ENCODE measurements around the gene ASIC3. TPM values are rescaled to one million over a fixed set of nuclear protein-coding genes. Genes with fewer than 3 reads are reported as not detected.

The ASIC3 gene
- total RNA-seq, 3 donors from 2014 or later, result 1.2 to 6.5 (median 3.4) TPM

DNA sequence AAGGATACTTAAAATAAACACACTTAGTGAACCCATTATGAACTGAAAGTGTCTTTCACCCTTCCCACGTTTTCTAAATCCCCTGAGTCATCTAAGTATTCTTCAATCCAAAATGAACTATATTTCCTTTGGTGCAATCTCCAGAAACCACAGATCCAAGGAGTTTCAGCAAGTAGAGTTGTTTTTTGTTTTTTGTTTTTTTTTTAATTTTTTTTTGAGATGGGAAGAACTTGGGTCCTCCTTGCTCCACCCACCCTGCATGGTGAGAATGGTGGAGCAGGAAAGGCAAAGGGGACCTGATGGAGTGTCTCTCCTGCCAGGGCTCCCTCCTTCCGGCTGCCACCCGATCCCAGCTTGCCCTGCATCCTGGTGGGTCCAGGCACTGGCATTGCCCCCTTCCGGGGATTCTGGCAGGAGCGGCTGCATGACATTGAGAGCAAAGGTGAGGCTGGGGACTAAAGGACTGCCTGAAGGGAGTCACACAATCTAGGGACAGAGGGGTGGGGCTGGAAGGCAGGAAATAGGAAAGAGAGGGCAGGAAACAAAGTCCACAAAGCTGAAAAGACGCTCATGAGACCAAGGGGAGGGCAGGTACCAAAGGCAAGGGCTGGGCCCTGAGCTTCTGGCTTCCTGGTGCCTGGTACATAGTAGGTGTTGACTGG lies 36.2 kb upstream of the ASIC3 start:
- TF ChIP-seq, protein P1, sequence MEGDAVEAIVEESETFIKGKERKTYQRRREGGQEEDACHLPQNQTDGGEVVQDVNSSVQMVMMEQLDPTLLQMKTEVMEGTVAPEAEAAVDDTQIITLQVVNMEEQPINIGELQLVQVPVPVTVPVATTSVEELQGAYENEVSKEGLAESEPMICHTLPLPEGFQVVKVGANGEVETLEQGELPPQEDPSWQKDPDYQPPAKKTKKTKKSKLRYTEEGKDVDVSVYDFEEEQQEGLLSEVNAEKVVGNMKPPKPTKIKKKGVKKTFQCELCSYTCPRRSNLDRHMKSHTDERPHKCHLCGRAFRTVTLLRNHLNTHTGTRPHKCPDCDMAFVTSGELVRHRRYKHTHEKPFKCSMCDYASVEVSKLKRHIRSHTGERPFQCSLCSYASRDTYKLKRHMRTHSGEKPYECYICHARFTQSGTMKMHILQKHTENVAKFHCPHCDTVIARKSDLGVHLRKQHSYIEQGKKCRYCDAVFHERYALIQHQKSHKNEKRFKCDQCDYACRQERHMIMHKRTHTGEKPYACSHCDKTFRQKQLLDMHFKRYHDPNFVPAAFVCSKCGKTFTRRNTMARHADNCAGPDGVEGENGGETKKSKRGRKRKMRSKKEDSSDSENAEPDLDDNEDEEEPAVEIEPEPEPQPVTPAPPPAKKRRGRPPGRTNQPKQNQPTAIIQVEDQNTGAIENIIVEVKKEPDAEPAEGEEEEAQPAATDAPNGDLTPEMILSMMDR (IDR thresholded peaks at IDR 0.05), result no peak
- DNase-seq, result peak in 2 of 3 donors; percentile 69 to 76
- ATAC-seq, result peak; percentile 79
- no peak overlapping the region for H3K4me3 ChIP-seq
- H3K4me1 ChIP-seq (ENCODE audit: low read depth), result peaks cover 10% of the 10 kb centered on the region
- no peaks in the 10 kb centered on the region for H3K36me3 ChIP-seq (ENCODE audit: low read depth)
- intact Hi-C loops (cut with DNase I, micrococcal nuclease), result no loop called here
- H3K9me3 ChIP-seq, result no peaks in the 10 kb centered on the region

DNA sequence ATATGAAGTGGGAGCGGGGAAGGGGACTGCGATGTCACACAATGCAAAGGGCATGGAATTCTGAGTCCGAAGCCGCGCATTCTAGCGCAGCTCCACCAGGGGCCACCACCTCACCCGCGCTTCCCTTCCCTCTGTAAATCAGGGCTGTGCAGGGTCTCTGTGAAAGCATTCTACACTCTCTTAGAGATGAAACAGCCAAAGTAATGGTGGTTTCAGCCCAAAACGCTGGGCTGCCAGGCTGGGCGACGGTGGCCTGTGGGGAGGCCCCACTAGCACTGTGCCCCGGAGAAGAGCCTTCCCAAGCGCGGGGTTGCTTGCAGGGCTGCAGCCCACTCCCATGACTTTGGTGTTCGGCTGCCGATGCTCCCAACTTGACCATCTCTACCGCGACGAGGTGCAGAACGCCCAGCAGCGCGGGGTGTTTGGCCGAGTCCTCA lies 35.4 kb upstream of the ASIC3 start:
- intact Hi-C loops (cut with DNase I, micrococcal nuclease), result no loop called here
- Histone ChIP-seq H3K4me3 (no peak overlapping the region), H3K4me1 (ENCODE audit: low read depth) (peaks cover 11% of the 10 kb centered on the region), H3K9me3 (no peaks in the 10 kb centered on the region), H3K36me3 (ENCODE audit: low read depth) (no peaks in the 10 kb centered on the region)
- peak in 1 of 3 donors; percentile 41 for DNase-seq
- ATAC-seq, result no peak
- TF ChIP-seq, protein P1 (IDR thresholded peaks at IDR 0.05), result no peak

GRCh38 chr7:151013356-151013732 lies 35.0 kb upstream of the ASIC3 start:
- Histone ChIP-seq H3K4me1 (ENCODE audit: low read depth) (peaks cover 15% of the 10 kb centered on the region), H3K9me3 (no peaks in the 10 kb centered on the region), H3K36me3 (ENCODE audit: low read depth) (no peaks in the 10 kb centered on the region), H3K4me3 (no peak overlapping the region)
- intact Hi-C loops (cut with DNase I, micrococcal nuclease), result no loop called here
- TF ChIP-seq, protein P1 (IDR thresholded peaks at IDR 0.05), result no peak
- no peak for ATAC-seq
- DNase-seq, result no peak

DNA sequence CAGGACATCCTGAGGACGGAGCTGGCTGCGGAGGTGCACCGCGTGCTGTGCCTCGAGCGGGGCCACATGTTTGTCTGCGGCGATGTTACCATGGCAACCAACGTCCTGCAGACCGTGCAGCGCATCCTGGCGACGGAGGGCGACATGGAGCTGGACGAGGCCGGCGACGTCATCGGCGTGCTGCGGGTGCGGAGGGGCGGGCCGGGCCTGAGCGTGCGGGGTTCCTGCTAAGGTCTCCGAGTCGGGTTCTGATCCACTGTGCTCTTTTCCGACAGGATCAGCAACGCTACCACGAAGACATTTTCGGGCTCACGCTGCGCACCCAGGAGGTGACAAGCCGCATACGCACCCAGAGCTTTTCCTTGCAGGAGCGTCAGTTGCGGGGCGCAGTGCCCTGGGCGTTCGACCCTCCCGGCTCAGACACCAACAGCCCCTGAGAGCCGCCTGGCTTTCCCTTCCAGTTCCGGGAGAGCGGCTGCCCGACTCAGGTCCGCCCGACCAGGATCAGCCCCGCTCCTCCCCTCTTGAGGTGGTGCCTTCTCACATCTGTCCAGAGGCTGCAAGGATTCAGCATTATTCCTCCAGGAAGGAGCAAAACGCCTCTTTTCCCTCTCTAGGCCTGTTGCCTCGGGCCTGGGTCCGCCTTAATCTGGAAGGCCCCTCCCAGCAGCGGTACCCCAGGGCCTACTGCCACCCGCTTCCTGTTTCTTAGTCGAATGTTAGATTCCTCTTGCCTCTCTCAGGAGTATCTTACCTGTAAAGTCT lies 34.4 kb upstream of the ASIC3 start:
- intact Hi-C loops (cut with DNase I, micrococcal nuclease), result no loop called here
- TF ChIP-seq, protein P1 (IDR thresholded peaks at IDR 0.05), result no peak
- no peaks in the 10 kb centered on the region for H3K36me3 ChIP-seq (ENCODE audit: low read depth)
- no peak overlapping the region for H3K4me3 ChIP-seq
- ATAC-seq, result peak; percentile 32
- peak; percentile 68 to 91 (median 78) for DNase-seq
- peaks cover 20% of the 10 kb centered on the region for H3K4me1 ChIP-seq (ENCODE audit: low read depth)
- no peaks in the 10 kb centered on the region for H3K9me3 ChIP-seq

DNA sequence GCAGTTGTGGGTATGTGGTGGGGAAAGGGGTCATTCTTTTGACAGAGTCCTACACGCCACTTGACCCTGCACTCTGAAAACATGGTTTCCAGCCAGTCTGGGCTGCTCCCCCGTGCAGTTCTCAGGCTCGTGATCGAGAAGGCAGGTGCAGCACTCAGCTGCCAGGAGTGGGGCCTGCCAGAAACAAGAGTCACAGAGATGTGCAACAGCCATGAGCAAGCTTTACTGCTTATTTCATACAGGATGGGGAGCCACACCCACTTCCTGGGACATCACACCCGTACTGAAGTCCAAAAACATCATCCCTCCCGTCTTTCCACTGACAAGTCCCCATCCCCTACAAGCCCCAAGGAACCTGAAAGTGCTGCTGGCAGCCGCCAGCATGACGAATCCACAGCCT lies 33.4 kb upstream of the ASIC3 start:
- TF ChIP-seq, protein P1 (IDR thresholded peaks at IDR 0.05), result no peak
- no peaks in the 10 kb centered on the region for H3K9me3 ChIP-seq
- intact Hi-C loops (cut with DNase I, micrococcal nuclease), result no loop called here
- H3K36me3 ChIP-seq (ENCODE audit: low read depth), result no peaks in the 10 kb centered on the region
- peak; percentile 23 for ATAC-seq
- H3K4me1 ChIP-seq (ENCODE audit: low read depth), result peaks cover 23% of the 10 kb centered on the region
- no peak for DNase-seq
- H3K4me3 ChIP-seq, result no peak overlapping the region

Measured in mucosa of descending colon (tissue), 3 donors.